ENCODE measurements around the gene GGA1.
A peak's percentile ranks its signal among the peaks of the same experiment; 100 is the strongest.
"Not testable (repeated sequence)": the region's sequence is repeated elsewhere in the genome, so short reads cannot be mapped to it uniquely, and the experiment has no call there.

The GGA1 gene

DNA sequence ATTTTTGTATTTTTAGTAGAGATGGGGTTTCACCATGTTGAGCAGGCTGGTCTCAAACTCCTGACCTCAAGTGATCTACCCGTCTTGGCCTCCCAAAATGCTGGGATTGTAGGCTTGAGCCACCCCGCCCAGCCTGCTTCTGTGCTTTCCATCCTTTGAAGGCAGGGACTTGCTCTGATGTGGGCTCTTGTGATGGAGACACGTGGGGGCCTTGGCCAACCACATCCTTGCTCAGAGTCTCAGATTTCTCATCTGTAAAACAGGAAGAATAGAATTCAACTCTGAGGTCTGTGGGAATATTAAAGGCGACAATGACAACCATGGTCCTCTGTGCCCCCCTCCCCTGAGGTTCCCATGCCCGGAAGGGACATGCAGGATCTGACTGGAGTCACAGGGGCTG is 3.8 kb upstream of the GGA1 start:
- Histone ChIP-seq H3K27me3 (peaks cover 32% of the 10 kb centered on the region), H3K36me3 (no peaks in the 10 kb centered on the region), H3K27ac (no peak overlapping the region), H3K9me3 (no peaks in the 10 kb centered on the region), H3K4me1 (ENCODE audit: control insufficient read depth in 1 of 2, insufficient read depth in 1 of 2, low read depth in 1 of 2, low read length in 1 of 2) (peaks cover 23 to 32% of the 10 kb centered on the region in 2 experiments), H3K4me3 (ENCODE audit: low read depth in 1 of 2, low read length in 1 of 2) (no peak overlapping the region)
- TF ChIP-seq, protein P1, sequence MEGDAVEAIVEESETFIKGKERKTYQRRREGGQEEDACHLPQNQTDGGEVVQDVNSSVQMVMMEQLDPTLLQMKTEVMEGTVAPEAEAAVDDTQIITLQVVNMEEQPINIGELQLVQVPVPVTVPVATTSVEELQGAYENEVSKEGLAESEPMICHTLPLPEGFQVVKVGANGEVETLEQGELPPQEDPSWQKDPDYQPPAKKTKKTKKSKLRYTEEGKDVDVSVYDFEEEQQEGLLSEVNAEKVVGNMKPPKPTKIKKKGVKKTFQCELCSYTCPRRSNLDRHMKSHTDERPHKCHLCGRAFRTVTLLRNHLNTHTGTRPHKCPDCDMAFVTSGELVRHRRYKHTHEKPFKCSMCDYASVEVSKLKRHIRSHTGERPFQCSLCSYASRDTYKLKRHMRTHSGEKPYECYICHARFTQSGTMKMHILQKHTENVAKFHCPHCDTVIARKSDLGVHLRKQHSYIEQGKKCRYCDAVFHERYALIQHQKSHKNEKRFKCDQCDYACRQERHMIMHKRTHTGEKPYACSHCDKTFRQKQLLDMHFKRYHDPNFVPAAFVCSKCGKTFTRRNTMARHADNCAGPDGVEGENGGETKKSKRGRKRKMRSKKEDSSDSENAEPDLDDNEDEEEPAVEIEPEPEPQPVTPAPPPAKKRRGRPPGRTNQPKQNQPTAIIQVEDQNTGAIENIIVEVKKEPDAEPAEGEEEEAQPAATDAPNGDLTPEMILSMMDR (IDR thresholded peaks at IDR 0.05): no peak

DNA sequence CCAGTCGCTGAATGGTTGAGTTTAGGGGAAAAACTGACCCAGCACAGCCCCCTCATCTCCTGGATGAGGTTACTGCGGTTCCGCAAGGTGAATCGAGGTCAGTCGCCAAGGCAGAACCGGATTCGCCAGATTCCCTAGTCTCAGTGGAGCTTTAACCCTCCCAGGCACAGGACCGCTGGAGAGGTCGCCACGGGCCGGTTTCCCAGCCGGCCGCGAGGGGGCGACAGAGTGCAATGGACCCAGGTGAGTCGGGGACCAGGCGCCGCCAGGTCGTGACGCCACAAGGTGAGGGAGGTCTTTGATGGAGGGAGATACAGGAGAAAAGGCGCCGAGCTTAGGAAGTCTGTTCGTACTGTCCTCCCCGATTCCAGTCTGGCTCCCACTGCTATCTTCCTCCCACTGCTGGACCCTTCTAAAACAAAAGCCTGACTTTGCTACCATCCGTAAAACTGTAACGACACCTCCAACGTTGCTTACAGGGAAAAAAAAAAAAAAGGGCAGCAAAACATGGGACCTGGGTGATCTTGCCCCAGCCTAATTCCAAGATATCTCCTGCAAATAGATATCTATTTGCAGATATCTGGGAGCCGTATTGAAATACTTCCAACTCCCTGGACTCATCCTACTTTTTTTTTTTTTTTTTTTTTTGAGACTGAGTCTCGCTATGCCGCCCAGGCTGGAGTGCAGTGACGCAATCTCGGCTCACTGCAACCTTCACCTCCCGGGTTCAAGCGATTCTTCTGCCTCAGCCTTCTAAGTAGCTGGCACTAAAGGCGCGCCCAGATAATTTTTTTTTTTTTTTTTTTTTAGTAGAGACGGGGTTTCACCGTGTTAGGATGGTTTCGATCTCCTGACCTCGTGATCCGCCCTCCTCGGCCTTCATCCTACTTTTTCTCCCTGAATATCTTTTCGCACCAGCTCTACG is 1.4 kb upstream of the GGA1 start:
- Histone ChIP-seq H3K9me3 (no peaks in the 10 kb centered on the region), H3K4me3 (ENCODE audit: low read depth in 1 of 2, low read length in 1 of 2) (peak overlapping the region; percentile 82), H3K27me3 (peaks cover 31% of the 10 kb centered on the region), H3K4me1 (ENCODE audit: control insufficient read depth in 1 of 2, insufficient read depth in 1 of 2, low read depth in 1 of 2, low read length in 1 of 2) (peaks cover 39 to 47% of the 10 kb centered on the region in 2 experiments), H3K27ac (peak overlapping the region; percentile 98), H3K36me3 (no peaks in the 10 kb centered on the region)
- TF ChIP-seq, protein P1 (IDR thresholded peaks at IDR 0.05): peak; percentile 98

DNA sequence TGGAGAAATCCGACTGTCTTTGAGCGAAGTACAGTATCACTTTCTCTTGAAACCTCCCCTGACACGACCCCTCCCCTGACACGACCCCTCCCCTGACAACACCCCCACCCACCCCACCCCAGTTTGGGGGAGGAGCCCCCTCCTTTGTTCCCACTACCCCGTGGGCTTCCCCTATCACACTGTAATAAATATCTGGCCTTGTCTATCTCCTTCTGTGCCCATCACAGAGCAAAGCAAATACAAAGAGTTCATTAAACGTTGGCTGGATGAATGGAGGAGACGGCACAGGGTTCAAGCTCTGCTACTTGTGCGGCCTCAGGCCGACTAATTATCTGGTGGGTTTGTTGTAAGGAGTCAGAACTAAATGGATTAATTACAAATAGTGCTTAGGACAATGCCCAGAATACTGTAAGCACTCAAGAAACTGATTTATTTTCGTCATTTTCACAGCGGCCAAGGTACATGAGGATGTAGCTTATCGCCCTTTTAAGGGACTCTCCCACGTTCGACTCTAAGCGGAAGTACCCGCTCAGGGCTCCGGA is 628 bp upstream of the GGA1 start:
- H3K27ac ChIP-seq: peak overlapping the region; percentile 98
- TF ChIP-seq, protein P1 (IDR thresholded peaks at IDR 0.05): no peak
- H3K9me3 ChIP-seq: no peaks in the 10 kb centered on the region
- H3K27me3 ChIP-seq: peaks cover 24% of the 10 kb centered on the region
- no peaks in the 10 kb centered on the region for H3K36me3 ChIP-seq
- H3K4me3 ChIP-seq (ENCODE audit: low read depth in 1 of 2, low read length in 1 of 2): peak overlapping the region; percentile 82
- peaks cover 39 to 47% of the 10 kb centered on the region in 2 experiments for H3K4me1 ChIP-seq (ENCODE audit: control insufficient read depth in 1 of 2, insufficient read depth in 1 of 2, low read depth in 1 of 2, low read length in 1 of 2)

DNA sequence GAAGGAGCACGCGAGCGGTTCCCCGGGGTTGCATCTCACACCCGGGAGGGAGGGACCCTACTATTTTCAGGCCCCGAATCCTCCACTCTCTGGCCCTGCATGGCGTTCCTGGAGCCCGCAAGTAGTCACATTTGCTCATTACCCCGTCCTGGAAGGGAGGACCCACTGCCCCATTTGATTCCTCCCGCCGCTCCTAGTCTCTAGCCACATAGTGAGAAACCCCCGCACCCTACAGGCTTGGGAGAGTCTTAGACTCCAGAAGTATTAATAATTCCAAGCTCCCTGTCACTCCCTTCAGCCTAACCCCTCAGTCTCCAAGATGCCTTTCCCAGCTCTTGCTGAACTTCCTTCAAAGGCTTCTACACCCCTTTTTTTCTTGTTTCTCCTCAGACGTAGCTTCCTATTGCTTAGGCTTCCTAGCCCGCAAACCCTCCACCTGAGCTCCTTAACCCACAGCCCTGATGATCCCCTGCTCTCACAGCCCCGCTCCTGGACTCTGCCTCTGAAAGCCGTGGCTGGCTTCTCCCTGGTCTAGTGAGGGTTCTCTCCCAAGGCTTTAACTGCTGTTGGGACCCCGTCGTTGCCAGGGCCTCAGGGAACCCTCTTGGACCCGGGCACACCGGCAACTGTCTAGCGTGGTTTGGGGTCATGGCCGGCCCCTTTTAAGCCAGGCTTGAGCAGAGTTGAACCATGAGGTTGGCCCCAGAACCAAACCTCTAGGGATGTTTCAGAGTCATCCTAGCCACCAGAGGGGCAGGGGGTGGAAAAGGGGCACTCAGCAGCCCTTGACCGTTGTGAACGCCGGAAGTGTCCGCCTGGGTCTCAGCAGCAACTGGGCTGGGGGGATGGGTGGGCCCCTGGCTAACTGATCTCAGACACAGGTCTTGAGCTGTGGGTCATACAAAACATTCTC is 862 bp downstream of the GGA1 start:
- peaks cover 39 to 47% of the 10 kb centered on the region in 2 experiments for H3K4me1 ChIP-seq (ENCODE audit: control insufficient read depth in 1 of 2, insufficient read depth in 1 of 2, low read depth in 1 of 2, low read length in 1 of 2)
- H3K36me3 ChIP-seq: peaks cover 10% of the 10 kb centered on the region
- H3K4me3 ChIP-seq (ENCODE audit: low read depth in 1 of 2, low read length in 1 of 2): peak overlapping the region; percentile 82
- H3K27ac ChIP-seq: peak overlapping the region; percentile 98
- H3K9me3 ChIP-seq: no peaks in the 10 kb centered on the region
- peaks cover 17% of the 10 kb centered on the region for H3K27me3 ChIP-seq
- TF ChIP-seq, protein P1 (IDR thresholded peaks at IDR 0.05): no peak

DNA sequence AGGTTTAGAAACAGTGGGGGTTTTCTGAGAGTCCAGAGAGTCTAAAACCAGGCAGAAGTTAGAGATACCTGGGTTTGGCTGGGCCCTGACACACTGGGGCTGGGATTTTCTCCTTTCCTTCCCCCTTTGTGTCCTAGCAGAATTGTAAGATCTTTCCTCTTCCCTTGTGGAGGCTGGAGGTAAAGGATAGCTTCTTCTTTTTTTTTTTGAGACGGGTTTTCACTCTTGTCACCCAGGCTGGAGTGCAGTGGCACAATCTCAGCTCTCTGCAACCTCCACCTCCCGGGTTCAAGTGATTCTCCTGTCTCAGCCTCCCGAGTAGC is 1.5 kb downstream of the GGA1 start:
- Histone ChIP-seq H3K4me1 (ENCODE audit: control insufficient read depth in 1 of 2, insufficient read depth in 1 of 2, low read depth in 1 of 2, low read length in 1 of 2) (peaks cover 39 to 47% of the 10 kb centered on the region in 2 experiments), H3K27me3 (peaks cover 12% of the 10 kb centered on the region), H3K36me3 (peaks cover 16% of the 10 kb centered on the region), H3K27ac (peak overlapping the region; percentile 98), H3K4me3 (ENCODE audit: low read depth in 1 of 2, low read length in 1 of 2) (peak overlapping the region; percentile 82)
- not testable (repeated sequence) for H3K9me3 ChIP-seq
